ENCODE measurements around the gene DCBLD1.

The DCBLD1 gene

DNA sequence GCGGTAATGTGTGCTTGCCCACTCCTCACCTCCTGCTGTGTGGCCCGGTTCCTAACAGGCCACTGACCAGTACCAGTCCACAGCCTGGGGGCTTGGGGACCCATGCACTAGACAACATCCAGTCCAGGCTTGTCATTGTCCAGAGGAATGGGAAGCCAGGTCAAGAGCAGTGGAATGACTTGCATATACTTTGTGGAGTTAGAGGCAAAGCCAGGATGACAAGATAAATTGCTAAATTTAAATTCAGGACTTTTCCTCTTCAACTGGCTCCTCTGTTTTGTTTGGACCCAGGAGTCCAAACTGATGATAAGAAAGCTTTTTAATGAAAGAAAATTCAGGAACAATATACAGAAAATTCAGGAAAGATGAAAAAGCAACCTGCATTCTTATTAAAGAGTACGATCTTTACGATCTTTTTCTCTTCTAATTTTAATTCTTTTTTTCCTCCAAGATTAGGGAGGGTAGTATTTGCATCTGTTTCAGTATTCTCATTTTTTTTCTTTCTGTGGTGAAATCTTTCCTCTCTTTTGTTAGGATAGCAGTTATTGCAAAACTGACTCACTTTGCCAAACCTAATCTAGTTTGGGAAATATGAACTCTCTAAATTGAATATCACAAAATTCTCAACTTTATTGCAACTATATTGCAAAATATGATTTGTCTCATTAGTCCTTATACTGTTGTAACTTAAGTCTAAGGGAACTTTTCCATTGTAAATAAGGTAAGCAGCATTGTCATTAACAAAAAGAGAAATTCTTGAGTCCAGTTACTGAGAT lies 48.2 kb downstream of the DCBLD1 start:
- DNase-seq (ENCODE audit: low read depth in 2 of 2), result no peak

DNA sequence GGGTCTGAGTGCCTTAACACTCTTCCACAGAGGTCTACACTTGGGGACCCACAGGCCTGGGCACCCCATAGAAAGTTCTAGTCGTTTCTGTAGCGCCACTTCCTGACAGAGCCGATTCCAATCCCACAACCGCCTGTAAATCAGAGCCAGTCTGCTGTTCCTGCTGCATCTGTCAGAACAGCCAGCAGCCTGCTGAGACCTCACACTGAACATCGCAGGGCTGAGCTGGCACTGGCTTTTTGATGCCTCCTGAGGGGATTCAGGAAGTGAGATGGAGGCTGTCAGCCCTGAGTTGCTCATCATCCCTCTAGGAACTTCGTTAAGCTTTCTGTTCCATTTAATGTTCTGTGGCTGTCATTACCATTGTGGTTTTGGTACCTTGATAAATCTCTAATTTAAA lies 48.9 kb downstream of the DCBLD1 start:
- no peak for DNase-seq (ENCODE audit: low read depth in 2 of 2)

DNA sequence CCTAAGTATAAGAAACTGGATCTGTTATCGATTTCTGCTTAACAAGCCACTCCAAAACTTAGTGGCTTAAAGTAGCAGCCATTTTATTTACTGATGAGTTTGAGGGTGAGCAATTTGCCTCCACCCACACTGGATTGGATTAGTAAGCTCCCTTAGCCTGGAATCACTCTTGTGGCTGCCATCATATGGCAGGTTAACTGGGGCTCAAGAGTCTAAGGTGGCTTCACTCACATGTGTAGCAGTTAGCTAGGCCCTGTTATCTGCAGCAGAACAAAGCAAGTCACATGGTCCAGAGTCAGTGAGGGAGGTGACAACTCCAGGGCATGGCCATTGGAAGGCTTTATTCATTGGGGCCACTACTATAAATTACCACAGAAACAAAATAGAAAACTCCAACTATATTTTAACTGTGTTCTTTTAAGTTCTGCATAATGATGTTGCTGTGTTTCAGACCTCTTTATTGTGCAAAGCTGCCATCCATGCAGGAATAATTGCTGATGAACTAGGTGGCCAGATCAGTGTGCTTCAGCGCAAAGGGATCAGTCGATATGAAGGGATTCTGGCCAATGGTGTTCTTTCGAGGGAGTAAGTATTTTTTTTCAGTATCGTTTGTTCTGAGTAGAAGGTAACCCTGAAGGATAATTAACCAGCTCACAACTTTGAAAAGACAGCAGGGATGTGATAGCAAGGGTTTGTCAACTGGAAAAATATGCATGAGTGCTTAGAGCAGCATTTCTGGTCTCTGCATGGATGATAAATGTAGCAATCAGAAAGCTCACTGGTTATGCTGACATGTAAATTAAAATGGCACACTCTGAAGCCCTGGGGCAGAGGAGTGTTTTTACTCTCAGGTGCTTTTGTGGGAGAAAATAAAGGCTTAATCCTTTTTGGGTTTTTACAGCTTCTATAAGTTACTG lies 49.6 kb downstream of the DCBLD1 start:
- DNase-seq (ENCODE audit: low read depth in 2 of 2), result no peak

DNA sequence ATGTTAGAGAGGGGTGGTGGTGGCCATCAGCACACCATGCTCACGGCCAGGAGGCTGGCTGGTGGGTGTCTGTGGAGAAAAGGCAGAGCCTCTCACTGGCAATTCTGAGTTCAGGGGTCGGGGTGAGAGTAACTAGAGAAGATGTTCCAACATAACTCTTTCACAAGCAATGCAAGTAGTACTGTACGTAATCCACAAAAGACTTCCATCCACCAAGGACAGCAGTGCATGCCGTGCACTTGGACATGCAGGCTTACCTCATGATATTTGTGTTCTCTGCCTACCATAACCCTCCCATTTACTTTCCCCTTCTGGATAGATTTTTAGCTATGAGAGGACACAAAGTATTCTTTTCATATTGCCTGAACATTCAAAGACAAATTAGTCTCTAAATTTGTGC lies 51.3 kb downstream of the DCBLD1 start:
- DNase-seq (ENCODE audit: low read depth in 2 of 2), result no peak

DNA sequence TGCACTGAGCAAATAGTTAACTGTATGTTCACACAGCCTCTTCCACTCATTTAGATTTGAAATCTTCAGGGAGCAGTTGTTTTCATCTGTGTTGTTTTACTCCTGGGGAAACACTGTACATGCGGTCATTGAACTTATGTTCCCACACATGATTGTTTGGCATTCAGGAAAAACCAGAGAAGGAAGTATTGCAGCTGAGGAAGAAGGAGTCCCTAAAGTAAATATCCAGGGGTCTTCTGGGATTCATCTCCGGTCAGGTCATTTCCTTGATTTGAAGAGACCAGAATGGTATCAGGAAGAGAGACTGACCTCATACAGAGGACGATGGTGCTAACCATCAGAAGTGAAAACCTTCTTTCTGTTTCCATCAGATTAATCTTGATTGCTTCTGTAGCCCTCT lies 52.5 kb downstream of the DCBLD1 start:
- no peak for DNase-seq (ENCODE audit: low read depth in 2 of 2)

DNA sequence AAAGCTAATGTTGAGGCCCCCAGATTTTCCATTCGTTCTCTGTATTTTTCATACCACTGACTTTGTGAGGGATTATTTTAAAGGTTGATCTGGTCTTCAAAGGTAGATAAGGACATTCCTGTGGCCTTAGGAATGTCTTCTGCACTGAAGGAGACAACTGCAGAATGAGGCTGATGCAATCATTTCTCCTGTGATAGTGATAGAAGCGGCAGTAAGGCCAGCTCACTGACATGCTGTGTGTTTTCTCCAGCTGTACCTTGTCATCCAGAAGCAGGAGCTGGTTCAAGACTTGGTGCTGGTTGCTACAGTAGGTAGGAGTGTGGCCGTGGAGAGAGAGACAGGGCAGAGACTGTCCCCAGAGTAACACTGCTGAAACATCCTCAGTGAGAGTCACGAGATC lies 53.8 kb downstream of the DCBLD1 start:
- DNase-seq (ENCODE audit: low read depth in 2 of 2), result no peak

DNA sequence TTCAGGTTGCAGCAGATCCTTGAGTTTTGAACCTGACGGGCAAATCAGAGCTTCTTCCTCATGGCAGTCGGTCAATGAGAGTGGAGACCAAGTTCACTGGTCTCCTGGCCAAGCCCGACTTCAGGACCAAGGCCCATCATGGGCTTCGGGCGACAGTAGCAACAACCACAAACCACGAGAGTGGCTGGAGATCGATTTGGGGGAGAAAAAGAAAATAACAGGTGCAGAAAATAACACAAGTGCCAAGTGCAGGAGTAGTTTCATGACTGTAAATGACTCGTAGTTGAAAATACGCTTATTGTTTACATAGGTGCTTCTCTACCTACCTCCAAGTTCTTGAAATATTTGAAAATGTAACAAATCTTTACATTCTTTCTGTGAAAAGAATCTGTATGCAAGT lies 56.1 kb downstream of the DCBLD1 start:
- no peak for DNase-seq (ENCODE audit: low read depth in 2 of 2)

DNA sequence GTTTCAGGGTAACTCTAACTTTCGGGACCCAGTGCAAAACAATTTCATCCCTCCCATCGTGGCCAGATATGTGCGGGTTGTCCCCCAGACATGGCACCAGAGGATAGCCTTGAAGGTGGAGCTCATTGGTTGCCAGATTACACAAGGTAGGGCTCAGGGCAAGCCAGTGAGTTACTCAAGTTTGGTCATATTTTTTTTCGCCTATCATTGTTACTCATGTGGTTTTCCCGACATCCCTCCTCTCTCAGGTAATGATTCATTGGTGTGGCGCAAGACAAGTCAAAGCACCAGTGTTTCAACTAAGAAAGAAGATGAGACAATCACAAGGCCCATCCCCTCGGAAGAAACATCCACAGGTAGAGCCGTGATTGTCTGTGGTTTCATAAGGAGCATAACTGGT lies 58.2 kb downstream of the DCBLD1 start:
- DNase-seq (ENCODE audit: low read depth in 2 of 2), result no peak

DNA sequence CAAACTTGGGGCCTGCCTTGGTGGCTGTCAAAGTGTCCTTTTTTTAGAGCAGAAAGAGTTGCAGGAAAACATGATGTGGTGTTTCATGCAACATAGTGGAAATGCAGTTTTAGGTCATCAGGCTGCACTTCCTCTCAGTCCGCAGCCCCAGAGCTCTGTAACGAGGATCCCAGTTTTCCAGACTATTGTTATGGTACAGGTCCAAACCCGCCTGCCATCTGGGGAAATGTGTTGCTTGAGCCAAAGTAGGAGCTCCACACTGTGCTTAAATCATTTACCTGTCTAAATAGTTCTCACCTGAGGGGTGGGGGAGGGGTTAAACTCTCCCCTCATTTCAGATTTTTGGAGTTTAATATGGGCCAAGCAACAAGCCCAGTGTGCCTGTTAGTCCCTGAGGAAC lies 60.0 kb downstream of the DCBLD1 start:
- DNase-seq (ENCODE audit: low read depth in 2 of 2), result no peak

DNA sequence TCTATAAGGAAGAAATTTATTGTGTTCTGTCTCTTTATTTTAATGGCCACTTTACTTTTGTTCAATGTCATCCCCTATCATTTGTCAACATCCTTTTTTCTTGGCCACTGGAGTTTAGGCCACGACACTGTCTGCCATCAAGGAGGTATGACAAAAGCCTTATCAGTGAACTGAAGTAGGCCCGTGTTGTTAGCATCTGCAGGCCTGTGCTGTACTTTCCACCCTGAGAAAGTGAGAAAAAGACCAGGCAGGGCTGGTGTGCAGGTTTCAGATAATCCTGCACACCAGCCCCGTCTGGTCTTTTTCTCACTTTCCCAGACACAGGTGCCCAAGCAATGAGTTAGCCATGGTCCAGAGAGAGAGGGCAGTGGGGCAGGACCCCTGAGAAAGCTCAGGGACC lies 62.2 kb downstream of the DCBLD1 start:
- DNase-seq (ENCODE audit: low read depth in 2 of 2), result no peak

DNA sequence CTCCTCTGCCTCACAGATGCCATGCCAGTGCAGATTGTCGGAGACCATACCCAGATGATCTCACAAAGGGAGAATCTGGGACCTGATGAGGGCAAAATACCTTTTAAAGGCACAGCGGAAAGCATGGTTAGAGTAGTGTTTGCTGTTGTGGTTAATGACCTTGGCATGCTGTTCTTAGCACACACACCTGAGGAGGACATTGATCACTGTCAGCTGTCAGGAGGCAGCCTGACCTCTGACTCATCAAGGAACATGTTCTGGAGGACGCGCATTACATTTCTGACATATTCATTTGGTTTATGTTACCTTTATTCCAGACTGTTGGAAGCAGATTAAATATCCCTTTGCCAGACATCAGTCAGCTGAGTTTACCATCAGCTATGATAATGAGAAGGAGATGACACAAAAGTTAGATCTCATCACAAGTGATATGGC lies 62.7 kb downstream of the DCBLD1 start:
- no peak for DNase-seq (ENCODE audit: low read depth in 2 of 2)

DNA sequence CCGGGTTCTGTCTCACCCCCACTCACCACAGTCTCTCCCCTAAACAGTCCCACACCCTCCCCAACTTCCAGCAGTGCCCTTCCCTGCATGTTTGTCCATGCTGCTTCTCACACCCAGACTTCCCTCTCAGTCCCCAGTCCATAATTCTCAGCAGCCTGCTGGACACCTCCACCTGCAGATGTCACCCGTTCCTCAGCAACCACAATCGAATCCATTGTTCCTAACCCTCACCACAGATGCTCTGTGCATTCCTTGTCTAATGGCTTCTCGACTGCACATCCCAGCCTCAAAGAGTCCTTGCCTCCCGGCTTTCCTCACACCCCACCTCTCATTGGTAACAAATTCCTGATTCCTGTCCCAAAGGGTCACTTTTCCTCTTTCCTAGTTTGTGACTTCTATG lies 64.2 kb downstream of the DCBLD1 start:
- no peak for DNase-seq (ENCODE audit: low read depth in 2 of 2)

DNA sequence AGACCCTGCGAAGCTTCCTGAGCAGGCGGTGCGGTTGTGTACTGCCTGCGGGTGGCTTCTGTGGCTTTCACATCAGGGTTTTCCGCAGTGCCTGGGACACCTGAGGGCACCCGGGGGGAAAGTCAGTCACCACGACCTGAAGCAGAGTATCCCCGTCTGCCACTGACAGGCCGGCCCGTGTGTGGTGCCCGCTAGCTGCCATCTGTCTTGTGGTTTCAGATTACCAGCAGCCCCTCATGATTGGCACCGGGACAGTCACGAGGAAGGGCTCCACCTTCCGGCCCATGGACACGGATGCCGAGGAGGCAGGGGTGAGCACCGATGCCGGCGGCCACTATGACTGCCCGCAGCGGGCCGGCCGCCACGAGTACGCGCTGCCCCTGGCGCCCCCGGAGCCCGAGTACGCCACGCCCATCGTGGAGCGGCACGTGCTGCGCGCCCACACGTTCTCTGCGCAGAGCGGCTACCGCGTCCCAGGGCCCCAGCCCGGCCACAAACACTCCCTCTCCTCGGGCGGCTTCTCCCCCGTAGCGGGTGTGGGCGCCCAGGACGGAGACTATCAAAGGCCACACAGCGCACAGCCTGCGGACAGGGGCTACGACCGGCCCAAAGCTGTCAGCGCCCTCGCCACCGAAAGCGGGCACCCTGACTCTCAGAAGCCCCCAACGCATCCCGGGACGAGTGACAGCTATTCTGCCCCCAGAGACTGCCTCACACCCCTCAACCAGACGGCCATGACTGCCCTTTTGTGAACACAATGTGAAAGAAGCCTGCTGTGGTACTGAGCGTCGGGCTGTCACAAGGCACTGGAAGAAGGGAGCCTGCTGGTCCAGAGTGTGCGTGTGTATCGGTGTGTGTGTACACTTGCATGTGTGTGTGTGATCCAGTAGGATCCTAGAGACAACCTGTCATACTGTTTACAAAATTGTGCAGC lies 65.5 kb downstream of the DCBLD1 start:
- DNase-seq (ENCODE audit: low read depth in 2 of 2), result peak in 1 of 2 experiments; percentile 26

DNA sequence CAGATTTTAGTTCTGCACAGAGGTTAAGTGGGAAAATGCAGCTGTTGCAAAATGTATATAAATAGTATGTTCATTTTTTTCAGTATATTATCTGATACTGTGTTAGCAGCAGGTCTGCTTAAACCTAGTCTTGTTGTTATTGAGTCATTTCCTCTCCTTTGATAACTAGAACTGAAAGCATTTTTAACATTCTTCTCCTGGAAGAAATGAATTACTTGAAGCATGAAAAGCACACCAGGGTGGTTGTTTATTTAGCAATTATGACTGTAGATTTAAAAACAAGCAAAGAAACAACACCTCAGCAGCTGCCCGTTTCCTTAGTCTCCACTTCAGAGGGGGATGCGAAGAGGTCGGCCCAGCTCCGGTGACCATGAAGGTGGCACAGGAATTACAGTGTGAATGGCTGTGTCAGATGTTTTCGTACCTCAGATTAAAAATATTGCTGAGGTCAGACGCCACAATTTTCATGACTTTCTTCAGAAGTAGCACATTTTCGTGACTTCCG lies 66.4 kb downstream of the DCBLD1 start:
- DNase-seq (ENCODE audit: low read depth in 2 of 2), result no peak

DNA sequence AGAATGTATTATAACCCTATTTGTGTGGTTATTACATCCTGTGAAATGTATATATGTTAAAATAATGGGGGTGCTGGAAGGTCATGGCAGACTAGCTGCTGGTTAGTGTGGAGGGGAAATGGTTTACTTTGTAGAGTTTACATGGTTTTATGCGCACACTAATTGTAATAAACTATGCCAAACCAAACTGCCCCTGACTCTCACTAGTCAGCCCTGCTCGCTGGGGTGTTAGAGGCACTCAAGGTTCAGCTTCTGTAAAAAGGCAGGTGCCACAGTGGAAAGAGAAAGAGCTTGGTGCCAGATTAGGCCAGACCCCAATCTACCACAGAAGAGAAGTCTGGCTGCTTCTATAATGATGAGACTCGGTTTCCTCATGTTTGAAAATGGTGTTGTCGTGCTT lies 67.1 kb downstream of the DCBLD1 start:
- no peak for DNase-seq (ENCODE audit: low read depth in 2 of 2)

DNA sequence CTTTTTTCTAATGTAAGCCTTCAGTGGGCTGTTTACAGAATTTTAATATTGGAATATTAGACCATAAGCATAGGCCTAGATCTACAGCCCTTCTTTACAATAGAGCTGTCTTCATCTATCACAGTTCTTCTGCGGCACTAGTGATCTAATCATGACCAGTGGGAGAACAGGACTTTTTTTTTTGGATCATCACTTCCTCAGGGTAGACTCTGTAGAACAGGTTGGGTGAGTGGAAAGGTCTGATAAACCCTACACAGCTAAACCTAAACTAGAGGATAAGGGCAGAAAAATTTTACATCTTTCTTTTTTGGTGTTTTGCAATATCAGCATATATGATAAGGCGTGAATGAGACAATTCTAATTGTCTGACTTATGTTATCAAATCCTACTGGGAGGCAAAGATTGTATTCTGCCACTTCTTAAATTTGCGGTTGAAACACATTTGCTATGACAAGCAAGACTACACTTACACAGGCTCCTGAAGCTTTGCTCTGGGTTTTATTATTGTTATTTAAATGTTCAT lies 67.7 kb downstream of the DCBLD1 start:
- no peak for DNase-seq (ENCODE audit: low read depth in 2 of 2)

DNA sequence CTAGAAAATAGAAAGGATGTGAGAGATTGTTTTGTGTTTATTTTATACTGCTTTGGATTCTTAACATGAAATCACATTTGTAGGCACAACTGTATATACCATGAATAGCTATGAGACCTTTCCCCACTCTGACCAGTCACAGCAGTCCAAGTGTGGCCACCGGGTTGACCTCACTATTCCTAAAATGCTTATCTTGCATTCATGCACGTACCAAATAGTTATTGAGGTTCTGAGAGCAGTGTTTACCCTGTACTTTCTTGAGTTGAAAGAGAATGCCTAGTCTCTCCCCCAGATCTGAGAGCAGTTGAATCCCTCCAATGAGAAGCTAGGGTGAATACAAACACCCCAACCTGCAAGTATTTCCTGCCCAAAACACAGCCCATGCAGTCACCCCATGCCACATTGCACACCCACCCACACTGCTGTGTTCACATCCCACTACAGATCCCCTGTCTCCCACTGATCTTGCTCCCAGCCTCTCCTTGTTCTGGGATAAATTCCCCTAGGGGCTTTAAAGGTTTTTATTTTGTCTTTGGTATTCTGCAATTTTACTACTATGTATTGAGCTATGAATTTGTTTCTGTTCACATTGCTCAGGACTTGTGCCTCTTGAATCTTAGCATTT lies 68.3 kb downstream of the DCBLD1 start:
- no peak for DNase-seq (ENCODE audit: low read depth in 2 of 2)

DNA sequence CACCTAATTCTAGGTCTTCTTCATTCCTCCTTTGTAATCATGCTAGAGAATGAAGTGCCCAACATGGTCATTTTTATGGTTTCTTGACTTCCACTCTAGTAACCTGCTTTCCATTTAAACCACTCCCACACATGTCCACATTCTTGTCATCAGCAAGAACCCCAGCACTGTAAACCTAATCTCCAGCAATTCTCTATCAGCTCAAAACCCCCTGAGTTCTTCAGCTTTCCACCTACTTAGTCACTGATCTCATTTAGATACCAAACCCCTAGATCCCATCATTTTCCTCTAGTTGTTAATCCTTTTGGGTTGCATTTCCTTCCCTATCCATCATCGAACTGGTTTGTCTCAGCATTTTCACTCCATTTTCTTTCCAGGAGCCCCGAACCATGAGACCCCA lies 70.1 kb downstream of the DCBLD1 start:
- no peak for DNase-seq (ENCODE audit: low read depth in 2 of 2)

DNA sequence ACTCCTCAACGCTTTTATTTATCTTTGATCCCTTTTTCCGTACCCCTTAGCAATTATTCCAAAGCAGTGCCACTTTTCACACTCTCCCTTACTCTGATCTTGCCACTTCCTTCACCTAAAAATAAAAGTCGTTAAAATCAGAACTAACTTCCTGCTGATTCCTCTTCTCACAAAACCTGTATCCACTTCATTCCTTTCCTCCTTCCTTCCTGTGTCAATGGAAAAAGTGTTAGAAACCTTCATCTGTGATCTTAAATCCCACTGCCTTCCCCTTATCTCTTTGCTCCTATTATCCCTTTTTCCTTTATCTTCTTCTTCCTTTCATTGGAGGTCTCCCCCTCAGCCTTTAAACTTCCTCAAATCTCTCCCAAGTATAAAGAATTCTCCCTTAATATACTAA lies 70.7 kb downstream of the DCBLD1 start:
- DNase-seq (ENCODE audit: low read depth in 2 of 2), result no peak

DNA sequence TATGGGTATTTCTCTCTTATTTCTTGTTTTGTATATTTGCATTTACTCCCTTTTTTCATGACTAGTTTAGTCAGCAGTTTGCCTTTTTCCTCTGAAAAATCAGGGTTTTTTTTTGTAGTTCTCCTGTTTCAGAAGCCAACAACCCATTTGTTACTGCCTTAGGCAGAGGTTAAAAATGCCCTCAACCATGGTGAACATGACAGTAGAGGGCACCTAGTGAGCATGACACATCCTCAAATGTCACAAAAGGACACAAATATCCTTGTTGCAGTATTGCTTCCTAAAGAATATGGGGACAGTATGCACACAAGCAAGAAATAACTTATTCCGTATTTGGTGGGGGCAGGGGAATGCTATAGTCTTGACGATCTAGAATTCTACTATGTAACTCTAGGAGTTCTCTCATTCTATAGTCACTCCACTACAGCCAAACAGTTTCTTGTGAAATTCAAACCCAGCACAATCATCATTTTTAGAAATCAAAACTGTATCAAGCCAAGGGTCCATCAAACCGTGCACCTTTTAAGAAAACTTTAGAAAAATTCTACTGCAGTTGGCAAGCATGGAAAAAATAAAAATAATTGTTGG lies 72.9 kb downstream of the DCBLD1 start:
- no peak for DNase-seq (ENCODE audit: low read depth in 2 of 2)

All from stimulated activated CD4-positive, alpha-beta T cell treated with anti-CD3 and anti-CD28 coated beads, Interleukin-12 subunit alpha, Interleukin-12 subunit beta, amount 100 ng/mL, for 24 hours (primary cell).